NCI-H226 (cell line): Measurements from ENCODE around the gene EXOSC2.

Experiments used
- DNase-seq: peaks from one replicate; pipeline ENCODE4 v3.0.0-alpha.2; 2015

EXOSC2 gene

GRCh38 chr9:130699047-130699446, 5.5 kb downstream of the EXOSC2 start:
- DNase-seq = no peak

GRCh38 chr9:130701059-130702022, 7.8 kb downstream of the EXOSC2 start:
- peak; percentile 28 for DNase-seq

GRCh38 chr9:130703501-130703900, 9.9 kb downstream of the EXOSC2 start:
- DNase-seq = no peak

GRCh38 chr9:130707225-130707976, 13.8 kb downstream of the EXOSC2 start:
- no peak for DNase-seq

- no peak for DNase-seq
Observed at GRCh38 chr9:130710822-130711352, 17.3 kb downstream of the EXOSC2 start.

GRCh38 chr9:130711469-130711868, 17.9 kb downstream of the EXOSC2 start:
- DNase-seq = no peak

- DNase-seq = peak; percentile 99
Observed at GRCh38 chr9:130712564-130713285, 19.1 kb downstream of the EXOSC2 start.

- DNase-seq = no peak
Observed at GRCh38 chr9:130713286-130713960, 19.8 kb downstream of the EXOSC2 start.

GRCh38 chr9:130714586-130715110, 21.1 kb downstream of the EXOSC2 start:
- no peak for DNase-seq

GRCh38 chr9:130715270-130715669, 21.7 kb downstream of the EXOSC2 start:
- no peak for DNase-seq

- DNase-seq = no peak
Observed at GRCh38 chr9:130718562-130718961, 25.0 kb downstream of the EXOSC2 start.

- no peak for DNase-seq
Observed at GRCh38 chr9:130720762-130721161, 27.2 kb downstream of the EXOSC2 start.

- DNase-seq = peak; percentile 3
Observed at GRCh38 chr9:130728721-130729120, 35.1 kb downstream of the EXOSC2 start.

GRCh38 chr9:130729145-130729544, 35.6 kb downstream of the EXOSC2 start:
- no peak for DNase-seq

GRCh38 chr9:130731355-130731754, 37.8 kb downstream of the EXOSC2 start:
- DNase-seq = no peak

- DNase-seq = no peak
Observed at GRCh38 chr9:130732136-130732535, 38.6 kb downstream of the EXOSC2 start.

- peak; percentile 3 for DNase-seq
Observed at GRCh38 chr9:130732793-130733221, 39.2 kb downstream of the EXOSC2 start.

- DNase-seq = no peak
Observed at GRCh38 chr9:130735566-130735965, 42.0 kb downstream of the EXOSC2 start.

GRCh38 chr9:130736834-130737233, 43.3 kb downstream of the EXOSC2 start:
- no peak for DNase-seq

GRCh38 chr9:130738281-130738680, 44.7 kb downstream of the EXOSC2 start:
- no peak for DNase-seq

GRCh38 chr9:130739081-130739480, 45.5 kb downstream of the EXOSC2 start:
- no peak for DNase-seq
